Body of pancreas (tissue), 4 donors: ENCODE measurements around the gene PRR36.

ENCODE experiments used
- CTCF ChIP-seq, 7 experiments: fragments of 450-650 bp in 4 of 7; fragments of 200-600 bp in 3 of 7; sonication (generic) in 3 of 7; IDR thresholded peaks; one replicate each; pipeline ENCODE4 v1.5.1; 2016 to 2019; ENCODE audit warnings: antibody characterized with exemption in 7 of 7
- POLR2A ChIP-seq, 3 donors: fragments of 450-650 bp; IDR thresholded peaks; one replicate each; pipeline ENCODE4 v1.6.1; 2016; ENCODE audit warnings: antibody characterized with exemption in 3 of 3, mild to moderate bottlenecking in 2 of 3

GRCh38 chr19:7856109-7856591, 18.0 kb downstream of the PRR36 start:
- TF ChIP-seq CTCF (IDR thresholded peaks at IDR 0.05) (no peak), POLR2A (IDR thresholded peaks at IDR 0.05) (no peak)
